HG03571 (cell line): ENCODE results near the gene ALPK1.

Source experiments
- ATAC-seq: cut with Tn5 transposase; IDR thresholded peaks from one replicate; pipeline ENCODE4 v1.9.1; 2021; ENCODE audit not compliant: unreplicated experiment

ALPK1 gene

GRCh38 chr4:112327965-112328733 lies 31.0 kb downstream of the ALPK1 start:
- peak; percentile 84 for ATAC-seq

DNA sequence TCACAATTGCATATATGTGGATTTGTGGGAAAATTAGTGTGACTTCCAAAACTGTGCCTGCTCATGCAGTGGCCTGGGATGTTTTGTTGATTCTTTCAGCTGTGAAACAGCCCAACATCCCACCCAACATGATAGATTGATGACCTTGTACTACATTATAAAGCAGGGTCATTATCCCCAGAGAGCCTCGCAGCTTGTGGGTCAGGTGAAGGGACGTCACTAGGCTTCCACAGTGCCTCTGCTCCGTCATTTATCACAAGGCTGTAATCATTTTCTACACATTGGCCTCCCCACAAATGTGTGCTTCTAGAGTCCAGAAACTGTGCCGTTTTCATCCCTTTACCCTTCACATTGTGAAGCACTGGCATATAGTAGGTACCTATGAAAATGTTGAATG lies 31.6 kb downstream of the ALPK1 start:
- ATAC-seq: no peak

DNA sequence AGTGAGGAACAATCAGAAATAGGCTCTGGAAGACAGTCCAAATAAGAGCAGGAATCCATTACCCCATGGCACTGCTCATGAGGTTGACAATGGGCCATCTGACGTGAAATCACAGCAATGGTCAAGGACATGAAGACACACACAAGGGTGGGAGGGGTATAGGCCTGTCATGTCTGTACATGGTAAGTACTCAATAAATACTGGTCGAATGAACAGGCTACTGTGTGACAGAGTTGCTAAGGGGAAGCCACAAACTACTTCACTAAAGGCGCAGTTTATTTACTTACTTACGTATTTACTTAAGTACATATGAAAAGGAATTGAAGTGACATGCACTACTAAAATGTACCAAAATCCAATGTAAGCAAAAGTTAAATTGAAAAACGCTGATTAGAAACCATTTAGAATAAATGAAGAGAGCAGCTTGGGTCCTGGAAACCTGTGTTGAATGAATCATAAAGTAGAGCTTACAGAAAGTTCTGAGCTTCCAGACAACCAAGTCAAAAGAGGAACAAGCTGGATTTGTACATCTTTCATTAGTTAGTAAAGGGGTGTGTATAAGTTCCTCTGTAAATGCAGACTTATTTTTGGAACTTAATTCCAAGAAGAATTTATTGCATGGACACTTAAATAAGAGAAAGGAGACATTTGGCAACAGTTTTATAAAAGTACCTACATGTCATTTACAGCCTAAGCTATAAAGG lies 32.7 kb downstream of the ALPK1 start:
- ATAC-seq: no peak

DNA sequence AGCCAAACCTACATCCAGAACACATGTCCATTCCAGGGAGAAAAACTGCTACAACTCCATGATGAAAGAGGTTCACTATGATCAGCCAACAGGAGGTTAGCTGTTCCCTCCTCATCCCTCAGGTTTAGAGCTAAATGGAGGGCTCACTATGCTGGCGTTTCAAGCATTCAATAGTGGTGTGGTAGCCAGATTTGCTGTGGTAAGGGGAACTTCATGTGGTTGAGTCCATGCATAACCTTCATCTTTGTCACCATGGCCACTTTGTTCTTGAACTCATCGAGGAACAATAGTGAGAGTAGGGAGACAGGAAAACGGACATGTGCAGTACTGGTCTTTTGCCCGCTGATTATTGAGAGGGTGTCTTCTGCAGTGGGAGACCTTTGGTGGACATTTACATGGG lies 33.8 kb downstream of the ALPK1 start:
- ATAC-seq: no peak

DNA sequence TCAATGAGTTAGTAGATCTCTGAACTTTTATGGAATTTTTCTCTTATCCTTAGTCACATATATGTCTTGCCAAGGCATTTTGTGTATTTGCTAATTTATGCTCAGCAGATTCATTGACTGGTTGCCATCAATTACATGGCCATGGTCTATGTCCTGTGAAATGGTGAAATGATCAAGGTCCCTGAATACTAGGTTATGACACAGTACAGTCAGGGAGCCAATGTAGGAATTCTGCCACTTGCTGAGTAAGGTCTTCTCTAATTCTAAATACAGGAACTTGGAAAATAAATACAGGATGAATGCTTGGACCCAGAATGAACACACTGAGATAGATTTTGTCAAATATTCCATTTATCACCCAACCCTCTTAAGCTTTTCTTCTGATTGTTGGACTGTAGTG lies 35.2 kb downstream of the ALPK1 start:
- no peak for ATAC-seq

DNA sequence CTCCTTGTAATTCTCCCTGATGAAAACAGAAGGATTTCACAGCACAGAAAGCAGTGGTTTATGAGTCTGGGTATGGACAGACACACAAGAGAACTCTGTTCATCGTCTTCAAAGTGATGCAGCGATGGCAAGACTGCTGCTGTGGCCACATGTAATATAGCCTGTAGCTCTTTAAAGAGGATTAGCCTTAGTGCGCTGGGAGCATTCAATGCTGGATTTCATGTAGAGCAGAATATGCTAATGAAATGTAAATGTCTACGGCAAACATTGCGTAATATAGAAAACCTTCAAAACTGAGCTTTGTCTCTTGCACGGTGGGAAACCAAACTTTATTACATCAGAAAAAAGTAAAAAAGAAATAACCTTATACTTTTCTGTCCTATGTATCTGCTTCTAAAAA lies 42.9 kb downstream of the ALPK1 start:
- ATAC-seq: no peak

DNA sequence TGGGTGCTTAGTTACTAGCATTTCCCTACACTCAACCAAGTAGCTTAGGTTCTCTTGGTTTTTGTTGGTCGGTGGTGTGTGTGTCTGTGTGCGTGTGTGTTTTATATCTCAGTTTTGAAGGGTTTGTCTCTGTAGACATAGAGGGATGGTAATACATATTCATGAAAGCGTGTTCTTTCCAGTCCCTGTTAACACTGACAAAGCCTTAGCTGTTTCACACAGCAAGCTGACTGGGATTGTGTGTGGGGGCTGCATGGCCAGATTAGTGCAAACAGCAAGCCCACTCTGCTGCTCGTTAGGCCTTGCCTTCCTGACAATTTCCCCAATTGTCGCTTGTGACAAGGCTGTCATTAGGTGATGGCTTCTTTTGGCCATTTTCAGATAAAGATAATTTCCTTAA lies 43.9 kb downstream of the ALPK1 start:
- ATAC-seq: no peak

DNA sequence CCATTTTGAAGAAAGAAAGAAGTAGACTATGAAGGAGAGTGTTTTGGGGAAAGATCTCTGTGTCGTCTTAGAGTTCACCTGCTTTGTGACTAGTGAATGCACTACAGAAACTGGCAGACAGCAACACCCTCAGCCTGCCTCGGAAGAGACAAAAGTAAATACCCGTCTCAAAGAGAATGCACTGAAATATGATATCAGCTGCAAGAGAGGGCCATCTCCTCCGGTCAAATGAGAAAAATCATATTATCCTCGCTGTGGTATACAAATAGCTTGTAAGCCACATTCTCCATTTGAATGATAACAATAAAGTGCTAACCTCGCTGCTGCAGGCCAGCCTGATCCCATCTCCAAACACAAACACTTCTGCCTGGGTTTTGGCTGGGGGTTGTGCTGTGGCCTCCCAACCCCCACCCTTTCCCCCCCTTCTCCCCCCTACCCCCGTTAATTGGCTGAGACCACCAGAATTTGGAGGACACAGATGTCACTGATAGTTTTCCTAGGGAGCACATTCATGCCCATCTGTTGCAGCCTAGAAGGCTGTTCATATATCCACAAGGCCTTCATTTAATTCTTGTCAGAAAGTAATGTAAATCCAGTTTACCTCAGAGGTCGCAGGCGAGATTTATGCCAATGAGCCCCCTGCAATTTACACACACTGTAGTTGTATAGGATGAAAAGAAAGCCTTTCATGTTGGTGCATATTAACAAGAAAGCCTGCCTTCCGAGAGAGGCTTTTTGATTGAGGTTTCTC lies 46.3 kb downstream of the ALPK1 start:
- no peak for ATAC-seq

- ATAC-seq: no peak
Observed at GRCh38 chr4:112348488-112349158, 51.5 kb downstream of the ALPK1 start.

DNA sequence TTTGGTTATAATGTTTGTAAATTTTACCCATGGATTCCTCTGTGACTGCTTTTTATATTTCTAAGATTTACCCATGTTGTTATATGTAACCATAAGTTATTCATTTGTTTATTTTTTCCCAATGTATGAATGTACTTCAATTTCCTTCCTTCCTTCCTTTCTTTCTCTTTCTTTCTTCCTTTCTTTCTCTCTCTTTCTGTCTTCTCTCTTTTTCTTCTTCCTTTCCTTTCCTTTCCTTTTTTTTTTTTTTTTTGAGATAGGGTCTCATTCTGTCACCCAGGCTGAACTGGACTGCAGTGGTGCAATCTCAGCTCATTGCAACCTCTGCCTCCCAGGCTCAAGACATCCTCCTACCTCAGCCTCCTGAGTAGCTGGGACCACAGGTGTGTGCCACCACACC lies 55.6 kb downstream of the ALPK1 start:
- no peak for ATAC-seq

DNA sequence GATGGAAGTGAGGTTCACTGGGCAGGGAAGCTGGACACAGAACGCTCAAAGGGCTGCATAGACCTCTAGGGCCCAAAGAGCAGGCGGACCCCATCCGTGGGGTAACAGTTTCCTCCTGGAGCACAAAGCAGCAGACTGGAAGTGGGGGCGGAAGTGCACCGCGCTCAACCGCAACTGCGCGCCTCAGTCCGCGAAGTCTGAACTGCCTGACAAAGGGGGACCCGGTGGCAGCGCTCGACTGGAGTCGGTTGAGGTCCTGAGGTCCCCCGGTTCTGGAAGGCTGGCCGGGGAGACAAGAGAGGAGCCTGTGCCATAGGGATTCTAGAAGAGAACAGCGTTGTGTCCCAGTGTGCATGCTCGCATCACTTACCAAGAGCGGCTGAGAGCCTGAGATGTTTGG lies 58.5 kb downstream of the ALPK1 start:
- no peak for ATAC-seq

- no peak for ATAC-seq
Observed at GRCh38 chr4:112357453-112357852, 60.3 kb downstream of the ALPK1 start.

- no peak for ATAC-seq
Observed at GRCh38 chr4:112357897-112358296, 60.7 kb downstream of the ALPK1 start.

DNA sequence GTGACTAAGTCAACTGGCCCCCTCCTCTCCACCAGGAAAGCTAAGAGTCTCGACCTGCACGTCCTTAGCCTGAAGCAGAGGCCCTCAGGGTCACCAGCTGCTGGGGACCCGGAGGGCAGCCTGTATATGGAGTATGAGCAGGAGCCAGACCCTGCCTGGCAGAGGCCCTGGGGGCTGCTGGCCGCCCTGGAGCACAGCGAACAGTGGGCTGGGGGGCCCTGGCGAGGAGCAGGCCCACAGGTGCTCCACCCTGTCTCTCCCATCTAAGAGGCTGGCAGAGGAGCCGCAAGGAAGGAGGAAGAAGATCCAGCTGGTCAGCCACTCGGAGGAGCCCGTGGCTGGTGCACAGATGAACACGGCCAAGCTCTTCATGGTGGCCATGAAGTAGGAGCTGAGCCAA lies 61.2 kb downstream of the ALPK1 start:
- ATAC-seq: no peak

DNA sequence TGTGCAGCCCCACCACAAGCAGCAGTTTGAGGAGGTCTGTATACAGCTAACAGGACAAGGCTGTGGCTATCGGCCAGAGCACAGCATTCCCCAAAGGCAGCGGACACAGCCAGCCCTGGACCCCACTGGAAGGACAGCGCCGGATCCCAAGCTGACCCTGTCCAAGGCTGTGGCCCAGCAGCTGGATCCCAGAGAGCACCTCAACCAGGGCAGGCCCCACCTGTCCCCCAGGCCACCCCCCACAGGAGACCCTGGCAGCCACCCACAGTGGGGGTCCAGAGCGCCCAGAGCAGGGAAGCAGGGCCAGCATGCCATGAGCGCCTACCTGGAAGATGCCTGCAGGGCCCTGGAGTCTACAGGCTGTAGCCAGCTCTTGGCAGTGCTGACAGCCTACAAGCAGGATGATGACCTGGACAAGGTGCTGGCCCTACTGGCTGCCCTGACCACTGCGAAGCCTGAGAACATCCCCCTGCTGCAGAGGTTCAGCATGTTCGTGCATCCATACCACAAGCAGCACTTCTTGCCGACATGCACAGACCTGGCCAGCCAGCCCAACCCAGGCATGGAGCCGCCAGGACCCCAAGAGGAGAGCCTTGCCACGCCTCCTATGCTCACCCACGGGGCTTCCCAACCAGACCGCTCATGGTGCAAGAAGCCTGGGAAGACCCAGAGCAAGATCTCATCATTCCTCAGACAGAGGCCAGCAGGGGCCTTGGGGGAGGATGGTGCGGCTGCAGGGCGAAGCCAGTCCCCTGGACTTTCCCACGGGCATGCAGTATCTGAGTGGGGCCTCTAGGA lies 62.0 kb downstream of the ALPK1 start:
- no peak for ATAC-seq

GRCh38 chr4:112361181-112361791 lies 64.1 kb downstream of the ALPK1 start:
- peak; percentile 76 for ATAC-seq

DNA sequence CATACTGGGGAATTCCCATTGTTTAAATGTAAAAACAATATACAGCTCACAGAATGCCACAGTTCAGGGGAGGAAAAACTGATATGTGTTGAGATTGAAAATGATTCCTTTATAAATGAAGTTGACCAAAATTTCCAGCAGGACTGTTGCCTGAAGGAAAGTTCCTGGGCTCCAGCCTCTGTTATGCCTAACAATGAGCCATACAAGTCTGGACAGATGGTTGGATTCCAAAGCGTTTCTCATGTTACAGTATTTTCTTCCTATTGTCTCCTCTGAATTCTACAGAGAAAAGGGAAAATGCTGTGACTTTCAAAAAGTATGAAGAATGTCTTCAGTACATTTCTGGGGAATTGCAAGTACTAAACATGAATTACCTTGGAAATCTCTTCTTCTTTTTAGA lies 73.3 kb downstream of the ALPK1 start:
- ATAC-seq: no peak

DNA sequence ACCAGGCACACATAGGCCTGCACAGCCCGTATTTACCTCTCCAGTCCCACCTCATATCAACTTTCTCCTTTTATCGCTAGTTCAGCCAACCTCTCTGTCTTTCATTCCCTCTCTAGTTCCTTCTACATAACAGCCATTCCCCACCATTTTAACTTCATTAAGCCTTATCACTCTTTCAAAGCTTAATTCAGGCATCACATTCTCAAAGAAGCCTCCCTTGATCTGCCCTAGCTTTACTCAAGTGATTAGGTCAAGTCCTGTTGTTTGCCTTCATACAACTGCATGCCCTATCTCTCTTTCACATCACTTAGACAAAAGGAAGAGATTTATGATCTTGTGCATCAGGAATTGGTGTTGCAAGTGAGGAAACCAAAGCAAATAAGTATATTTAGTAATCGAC lies 74.2 kb downstream of the ALPK1 start:
- ATAC-seq: no peak

- no peak for ATAC-seq
Observed at GRCh38 chr4:112374850-112375249, 77.7 kb downstream of the ALPK1 start.

GRCh38 chr4:112377171-112377570 lies 80.0 kb downstream of the ALPK1 start:
- no peak for ATAC-seq
